Thymus (tissue), 11 donors: ENCODE data around the gene ZNF420. TPM values are rescaled to one million over a fixed set of nuclear protein-coding genes. Genes with fewer than 3 reads are reported as not detected.
"Not testable (repeated sequence)": the region's sequence is repeated elsewhere in the genome, so short reads cannot be mapped to it uniquely, and the experiment has no call there.

Experiments used
- DNase-seq, 9 donors: peaks; one replicate each; pipeline ENCODE4 v3.0.0-alpha.2; 2013; ENCODE audit warnings: low spot score in 9 of 9, low read depth in 6 of 9, missing footprints in 1 of 9
- H3K27ac ChIP-seq, 2 donors: one replicate each; pipeline ENCODE4 v1.5.1; 2013; ENCODE audit warnings: control low read depth in 1 of 2, low read depth in 1 of 2, low read length in 1 of 2, mild to moderate bottlenecking in 1 of 2, moderate library complexity in 1 of 2
- H3K27me3 ChIP-seq, 2 donors: one replicate each; pipeline ENCODE4 v1.5.1; 2013; ENCODE audit warnings: low read length in 1 of 2; ENCODE audit not compliant: control insufficient read depth in 2 of 2, insufficient read depth in 1 of 2
- H3K36me3 ChIP-seq, 2 donors: one replicate each; pipeline ENCODE4 v1.5.1; 2013; ENCODE audit warnings: low read length in 1 of 2, mild to moderate bottlenecking in 1 of 2, moderate library complexity in 1 of 2; ENCODE audit not compliant: control insufficient read depth in 2 of 2, insufficient read depth in 2 of 2
- H3K4me1 ChIP-seq, 2 donors: one replicate each; pipeline ENCODE4 v1.5.1; 2013; ENCODE audit warnings: low read length in 2 of 2; ENCODE audit not compliant: control insufficient read depth in 2 of 2, insufficient read depth in 2 of 2
- H3K4me3 ChIP-seq, 2 donors: one replicate each; pipeline ENCODE4 v1.5.1; 2013; ENCODE audit warnings: low read length in 2 of 2, control low read depth in 1 of 2, mild to moderate bottlenecking in 1 of 2
- H3K9me3 ChIP-seq, 2 donors: one replicate each; pipeline ENCODE4 v1.5.1; 2013; ENCODE audit warnings: low read length in 1 of 2, mild to moderate bottlenecking in 1 of 2; ENCODE audit not compliant: control insufficient read depth in 2 of 2, insufficient read depth in 1 of 2
- WGBS: extraction: QIAGEN DNeasy Blood & Tissue Kit; methylation state at CpG from one replicate; pipeline ENCODE4 v1.1.7; 2013; 5-methylcytosine and 5-hydroxymethylcytosine counted together
- polyA plus RNA-seq: library from polyadenylated mRNA; stranded (reverse); fragments of 200-250 nt; gene quantifications from one replicate; pipeline ENCODE4 v1.2.3, GENCODE V29; 2013
- total RNA-seq: library from RNA; stranded (reverse); fragments of 120-200 nt; gene quantifications from one replicate; pipeline ENCODE4 v1.2.4, GENCODE V29; 2013
- donor health status: healthy.

Gene ZNF420
- total and polyA plus RNA-seq, 2 donors, result 8.2 to 13.7 TPM

DNA sequence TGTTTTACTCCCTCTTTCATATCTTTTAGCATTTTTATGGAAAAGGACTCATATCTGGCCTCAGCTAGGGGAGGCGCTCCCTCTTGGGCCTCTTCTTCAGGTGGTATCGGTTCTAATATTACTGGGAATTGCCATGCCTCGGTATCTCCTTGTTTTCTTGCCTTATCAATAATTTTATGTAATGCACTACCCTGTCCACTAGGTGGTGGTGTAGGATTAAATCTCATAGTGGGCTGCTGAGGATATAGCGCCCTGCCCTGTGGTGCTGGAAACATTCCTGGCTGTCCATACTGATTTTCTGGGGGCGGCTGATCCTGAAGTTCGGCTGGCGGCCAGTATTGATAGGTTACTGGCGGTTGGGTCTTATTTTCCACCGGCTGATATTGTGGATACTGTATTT is 35.8 kb downstream of the ZNF420 start:
- H3K4me3 ChIP-seq, result no peak overlapping the region
- H3K9me3 ChIP-seq, result peaks cover 6% of the 10 kb centered on the region in 2 donors

DNA sequence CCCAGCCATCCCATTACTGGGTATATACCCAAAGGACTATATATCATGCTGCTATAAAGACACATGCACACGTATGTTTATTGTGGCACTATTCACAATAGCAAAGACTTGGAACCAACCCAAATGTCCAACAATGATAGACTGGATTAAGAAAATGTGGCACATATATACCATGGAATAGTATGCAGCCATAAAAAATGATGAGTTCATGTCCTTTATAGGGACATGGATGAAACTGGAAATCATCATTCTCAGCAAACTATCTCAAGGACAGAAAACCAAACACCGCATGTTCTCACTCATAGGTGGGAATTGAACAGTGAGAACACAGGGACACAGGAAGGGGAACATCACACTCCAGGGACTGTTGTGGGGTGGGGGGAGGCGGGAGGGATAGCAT is 43.9 kb downstream of the ZNF420 start:
- not testable (repeated sequence) for H3K4me1 ChIP-seq, H3K27ac ChIP-seq, H3K36me3 ChIP-seq, DNase-seq, H3K4me3 ChIP-seq, H3K9me3 ChIP-seq, H3K27me3 ChIP-seq
- WGBS, result 98% methylated on average over 2 of the region's 3 CpGs

More for the DNA sequence above, 35.8 kb downstream of the ZNF420 start:
- H3K27me3 ChIP-seq, result no peaks in the 10 kb centered on the region
- DNase-seq, result no peak
- H3K27ac ChIP-seq, result no peak overlapping the region
- H3K36me3 ChIP-seq, result peaks cover 0 to 20% of the 10 kb centered on the region in 2 donors
- WGBS, result 94% methylated on average over 9 of the region's 9 CpGs
- H3K4me1 ChIP-seq, result no peaks in the 10 kb centered on the region

DNA sequence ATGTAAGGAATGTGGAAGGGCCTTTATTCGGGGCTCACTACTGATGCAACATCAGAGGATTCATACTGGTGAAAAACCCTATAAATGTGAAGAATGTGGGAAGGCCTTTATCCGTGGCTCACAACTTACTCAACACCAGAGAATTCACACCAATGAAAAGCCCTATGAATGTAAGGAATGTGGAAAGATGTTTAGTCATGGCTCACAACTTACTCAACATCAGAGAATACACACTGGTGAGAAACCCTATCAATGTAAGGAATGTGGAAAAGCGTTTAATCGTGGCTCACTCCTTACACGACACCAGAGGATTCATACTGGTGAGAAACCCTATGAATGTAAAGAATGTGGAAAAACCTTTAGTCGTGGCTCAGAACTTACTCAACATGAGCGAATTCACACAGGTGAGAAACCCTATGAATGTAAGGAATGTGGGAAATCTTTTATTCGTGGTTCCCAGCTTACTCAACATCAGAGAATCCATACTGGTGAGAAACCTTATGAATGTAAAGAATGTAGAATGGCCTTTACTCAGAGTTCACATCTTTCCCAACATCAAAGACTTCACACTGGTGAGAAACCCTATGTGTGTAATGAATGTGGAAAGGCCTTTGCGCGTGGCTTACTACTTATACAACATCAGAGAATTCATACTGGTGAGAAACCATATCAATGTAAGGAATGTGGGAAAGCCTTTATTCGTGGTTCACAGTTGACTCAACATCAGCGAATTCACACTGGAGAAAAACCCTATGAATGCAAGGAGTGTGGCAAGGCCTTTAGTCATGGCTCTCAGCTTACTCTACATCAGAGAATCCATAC is 50.0 kb downstream of the ZNF420 start:
- Histone ChIP-seq H3K4me3 (no peak overlapping the region), H3K9me3 (peaks cover 8 to 20% of the 10 kb centered on the region in 2 donors), H3K27ac (no peak overlapping the region), H3K27me3 (no peaks in the 10 kb centered on the region), H3K36me3 (peaks cover 9 to 15% of the 10 kb centered on the region in 2 donors), H3K4me1 (no peaks in the 10 kb centered on the region)
- WGBS, result 97% methylated on average over 12 of the region's 12 CpGs
- no peak for DNase-seq

DNA sequence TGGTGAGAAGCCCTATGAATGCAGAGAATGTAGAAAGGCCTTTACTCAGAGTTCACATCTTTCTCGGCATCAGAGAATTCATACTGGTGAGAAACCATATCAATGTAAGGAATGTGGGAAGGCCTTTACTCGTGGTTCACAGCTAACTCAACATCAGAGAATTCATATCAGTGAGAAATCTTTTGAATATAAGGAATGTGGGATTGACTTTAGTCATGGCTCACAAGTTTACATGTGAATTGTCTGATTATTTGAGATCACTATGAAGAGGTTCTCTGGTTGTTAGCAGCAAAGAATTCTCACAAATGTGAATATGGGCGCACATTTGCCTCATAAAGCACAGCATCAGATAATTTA is 50.6 kb downstream of the ZNF420 start:
- Histone ChIP-seq H3K27me3 (no peaks in the 10 kb centered on the region), H3K4me1 (no peaks in the 10 kb centered on the region), H3K9me3 (peaks cover 14 to 24% of the 10 kb centered on the region in 2 donors), H3K27ac (no peak overlapping the region), H3K4me3 (no peak overlapping the region), H3K36me3 (peaks cover 9 to 15% of the 10 kb centered on the region in 2 donors)
- DNase-seq, result no peak
- WGBS, result 82% methylated on average over 3 of the region's 3 CpGs

GRCh38 chr19:37136111-37136510 is 57.9 kb downstream of the ZNF420 start:
- 22% methylated on average over 1 of the region's 1 CpG for WGBS

DNA sequence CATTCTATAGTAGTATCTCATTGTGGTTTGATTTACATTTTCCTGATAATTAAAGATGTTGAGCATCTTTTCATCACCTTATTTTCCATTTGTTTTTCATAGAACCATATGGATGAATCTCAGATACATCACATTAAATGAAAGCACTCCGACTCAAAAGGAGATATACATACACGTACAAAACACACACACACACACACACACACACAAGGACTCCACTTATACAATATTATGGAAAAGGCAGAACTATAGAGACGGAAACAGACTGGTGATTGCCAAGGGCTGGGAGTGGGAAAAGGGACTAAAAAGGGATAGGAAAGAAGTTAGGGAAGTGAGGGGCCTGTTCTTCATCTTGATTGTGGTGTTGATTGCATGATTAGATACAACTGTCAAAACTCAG is 70.0 kb downstream of the ZNF420 start:
- Histone ChIP-seq H3K27ac (no peak overlapping the region), H3K9me3 (peaks cover 10 to 16% of the 10 kb centered on the region in 2 donors), H3K4me3 (no peak overlapping the region), H3K36me3 (peaks cover 0 to 3% of the 10 kb centered on the region in 2 donors), H3K27me3 (no peaks in the 10 kb centered on the region), H3K4me1 (no peaks in the 10 kb centered on the region)
- WGBS, result 99% methylated on average over 3 of the region's 3 CpGs
- no peak for DNase-seq

More at GRCh38 chr19:37136111-37136510, 57.9 kb downstream of the ZNF420 start:
- no peak overlapping the region for H3K27ac ChIP-seq
- H3K27me3 ChIP-seq, result no peaks in the 10 kb centered on the region
- no peaks in the 10 kb centered on the region for H3K4me1 ChIP-seq
- peaks cover 10 to 24% of the 10 kb centered on the region in 2 donors for H3K9me3 ChIP-seq
- H3K36me3 ChIP-seq, result no peaks in the 10 kb centered on the region
- H3K4me3 ChIP-seq, result no peak overlapping the region
- no peak for DNase-seq

GRCh38 chr19:37160153-37160552 is 81.9 kb downstream of the ZNF420 start:
- DNase-seq, result no peak
- no peak overlapping the region for H3K27ac ChIP-seq
- H3K36me3 ChIP-seq, result peaks cover 7 to 12% of the 10 kb centered on the region in 2 donors
- WGBS, result 97% methylated on average over 1 of the region's 1 CpG
- H3K4me3 ChIP-seq, result no peak overlapping the region
- no peaks in the 10 kb centered on the region for H3K4me1 ChIP-seq
- peaks cover 6 to 13% of the 10 kb centered on the region in 2 donors for H3K9me3 ChIP-seq
- no peaks in the 10 kb centered on the region for H3K27me3 ChIP-seq

DNA sequence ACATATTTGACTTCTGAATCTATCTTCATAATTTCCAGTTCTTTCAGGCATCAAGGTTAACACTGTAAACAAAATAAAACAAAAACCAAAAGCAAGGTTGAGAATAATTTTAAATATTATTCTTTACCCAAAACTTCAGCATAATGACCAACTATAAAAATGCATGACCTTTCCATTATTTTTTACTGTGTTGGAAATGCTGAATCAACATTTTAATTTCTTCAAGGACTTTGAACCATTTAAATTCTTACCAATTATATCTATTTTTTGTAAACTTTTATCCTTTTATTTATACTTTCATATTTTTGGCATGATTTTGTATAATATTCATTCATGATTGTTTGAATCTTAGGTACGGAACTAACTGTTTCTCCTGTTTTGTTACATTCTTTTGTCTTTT is 87.4 kb downstream of the ZNF420 start:
- peaks cover 4 to 32% of the 10 kb centered on the region in 2 donors for H3K36me3 ChIP-seq
- no peaks in the 10 kb centered on the region for H3K4me1 ChIP-seq
- H3K27me3 ChIP-seq, result no peaks in the 10 kb centered on the region
- no peak for DNase-seq
- WGBS, result 99% methylated on average over 1 of the region's 1 CpG
- H3K9me3 ChIP-seq, result peaks cover 6 to 9% of the 10 kb centered on the region in 2 donors
- H3K4me3 ChIP-seq, result no peak overlapping the region
- H3K27ac ChIP-seq, result no peak overlapping the region

DNA sequence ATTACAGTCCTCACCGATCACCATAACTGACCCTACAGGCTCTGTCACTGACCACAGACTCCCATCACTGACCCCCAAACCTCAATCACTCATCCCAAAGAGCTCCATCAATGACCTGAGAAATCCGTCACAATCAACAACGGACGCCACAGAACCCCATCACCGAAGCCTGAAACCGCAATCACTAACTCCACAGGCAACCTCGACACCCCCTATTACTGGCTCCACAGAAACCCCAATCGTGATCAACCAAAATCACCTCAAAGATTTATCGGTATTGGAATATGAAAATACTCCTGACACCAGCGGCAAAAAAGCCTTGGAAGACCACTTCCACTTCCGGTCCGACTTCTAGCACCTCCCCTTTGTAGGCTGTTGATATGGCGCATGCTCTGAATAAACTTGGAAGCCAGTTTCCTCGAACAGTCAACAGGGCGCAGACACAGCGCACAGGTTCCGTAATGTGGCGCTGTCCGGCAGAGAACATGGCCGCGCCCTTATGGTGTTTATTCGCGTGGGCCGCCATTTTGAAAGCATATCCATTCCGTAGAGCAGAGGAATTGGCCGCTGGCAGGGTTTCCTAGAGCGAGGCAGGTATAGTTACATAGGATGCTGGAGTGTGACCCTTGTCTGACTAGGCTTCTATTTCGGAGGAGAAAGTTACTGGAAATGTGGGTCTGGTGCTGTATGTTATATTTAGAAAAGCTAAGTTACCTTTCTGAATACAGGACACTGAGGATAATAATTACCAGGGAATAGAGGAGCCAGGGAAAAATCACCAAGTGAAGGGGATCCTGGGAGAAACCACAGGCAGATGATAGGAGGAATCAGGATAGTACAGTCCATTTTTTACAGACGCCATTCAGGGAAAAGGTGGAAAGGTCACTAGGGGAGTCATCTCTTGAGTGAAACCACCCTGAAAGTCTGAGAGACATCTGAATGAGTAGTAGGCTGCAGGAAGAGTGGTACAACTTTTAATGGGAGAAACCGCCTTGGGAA is 94.4 kb downstream of the ZNF420 start, which contains the start of gene ZNF585A:
ZNF585A (minus strand) TSS at position 328 of the 999 bp plus-strand sequence. CDS start 2,785 bp downstream, outside the sequence.
- Histone ChIP-seq H3K27me3 (no peaks in the 10 kb centered on the region), H3K4me1 (peaks cover 0 to 4% of the 10 kb centered on the region in 2 donors), H3K4me3 (peak within 1 kb of the TSS; percentile 67 to 93), H3K36me3 (peaks cover 4 to 13% of the 10 kb centered on the region in 2 donors), H3K9me3 (peaks cover 4% of the 10 kb centered on the region in 2 donors), H3K27ac (peak within 1 kb of the TSS; percentile 69 to 86)
- WGBS, result 7% methylated on average over 30 of the region's 30 CpGs
- peak; percentile 64 to 96 (median 85) for DNase-seq
